Activated T-helper 1 cell treated with Interleukin-2 at 50 U/mL for 16 hours (primary cell): ENCODE results near the gene IGF2BP3.
A peak's percentile ranks its signal among the peaks of the same experiment; 100 is the strongest.

Source experiments
- DNase-seq: peaks from one replicate; pipeline ENCODE4 v3.0.0-alpha.2; 2020; ENCODE audit warnings: low read depth

IGF2BP3 gene

GRCh38 chr7:23293500-23294073 lies 176.7 kb downstream of the IGF2BP3 start:
- DNase-seq = no peak

- DNase-seq = no peak
These were observed 177.7 kb downstream of the IGF2BP3 start for GRCh38 chr7:23292623-23293022.

GRCh38 chr7:23291957-23292560 lies 178.2 kb downstream of the IGF2BP3 start:
- no peak for DNase-seq

GRCh38 chr7:23290993-23291392 lies 179.3 kb downstream of the IGF2BP3 start:
- DNase-seq = no peak

GRCh38 chr7:23287612-23288011 lies 182.7 kb downstream of the IGF2BP3 start:
- DNase-seq = no peak

GRCh38 chr7:23285657-23286646 lies 184.3 kb downstream of the IGF2BP3 start:
- no peak for DNase-seq

- no peak for DNase-seq
These were observed 185.4 kb downstream of the IGF2BP3 start for GRCh38 chr7:23284871-23285270.

- no peak for DNase-seq
These were observed 187.2 kb downstream of the IGF2BP3 start for GRCh38 chr7:23283086-23283485.

- no peak for DNase-seq
These were observed 190.3 kb downstream of the IGF2BP3 start for GRCh38 chr7:23279819-23280525.

GRCh38 chr7:23277359-23277989 lies 192.8 kb downstream of the IGF2BP3 start:
- DNase-seq = no peak

GRCh38 chr7:23276947-23277346 lies 193.3 kb downstream of the IGF2BP3 start:
- DNase-seq = no peak

- no peak for DNase-seq
These were observed 193.9 kb downstream of the IGF2BP3 start for GRCh38 chr7:23276376-23276775.

GRCh38 chr7:23275912-23276311 lies 194.4 kb downstream of the IGF2BP3 start:
- DNase-seq = no peak

- peak; percentile 75 for DNase-seq
These were observed 197.1 kb downstream of the IGF2BP3 start for GRCh38 chr7:23273141-23273599.

- no peak for DNase-seq
These were observed 198.0 kb downstream of the IGF2BP3 start for GRCh38 chr7:23272275-23272674.

GRCh38 chr7:23268746-23269145 lies 201.5 kb downstream of the IGF2BP3 start:
- no peak for DNase-seq

GRCh38 chr7:23268167-23268566 lies 202.1 kb downstream of the IGF2BP3 start:
- DNase-seq = no peak

GRCh38 chr7:23267357-23267756 lies 202.9 kb downstream of the IGF2BP3 start:
- no peak for DNase-seq

GRCh38 chr7:23266918-23267317 lies 203.4 kb downstream of the IGF2BP3 start:
- no peak for DNase-seq

GRCh38 chr7:23264916-23265458 lies 205.3 kb downstream of the IGF2BP3 start:
- DNase-seq = no peak

GRCh38 chr7:23261843-23262452 lies 208.3 kb downstream of the IGF2BP3 start:
- peak; percentile 13 for DNase-seq
